Liver (tissue), 9 donors: Measurements from ENCODE around the gene NLGN3. TPM values are rescaled to one million over a fixed set of nuclear protein-coding genes. Genes with fewer than 3 reads are reported as not detected.

Source experiments
- DNase-seq: peaks from one replicate; pipeline ENCODE4 v3.0.0-alpha.2; 2017; ENCODE audit warnings: low spot score
- H3K27ac ChIP-seq, 2 donors: one replicate each; pipeline ENCODE4 v1.7.0; 2013; ENCODE audit warnings: inconsistent platforms in 2 of 2, low read length in 2 of 2, control low read depth in 1 of 2, low read depth in 1 of 2, mild to moderate bottlenecking in 1 of 2
- H3K27me3 ChIP-seq, 4 donors: one replicate each; pipeline versions ENCODE4 v1.6.1 to v1.7.0; 2013; ENCODE audit warnings: low read length in 3 of 4, inconsistent platforms in 1 of 4, mild to moderate bottlenecking in 1 of 4, moderate library complexity in 1 of 4; ENCODE audit not compliant: control insufficient read depth in 4 of 4, insufficient read depth in 4 of 4
- H3K36me3 ChIP-seq, 4 donors: one replicate each; pipeline versions ENCODE4 v1.6.1 to v1.7.0; 2013; ENCODE audit warnings: low read length in 3 of 4, mild to moderate bottlenecking in 3 of 4, low read depth in 1 of 4, moderate library complexity in 1 of 4; ENCODE audit not compliant: control insufficient read depth in 4 of 4, insufficient read depth in 3 of 4
- H3K4me1 ChIP-seq, 4 donors: one replicate each; pipeline versions ENCODE4 v1.6.1 to v1.7.0; 2013; ENCODE audit warnings: low read length in 3 of 4, mild to moderate bottlenecking in 3 of 4, moderate library complexity in 1 of 4; ENCODE audit not compliant: control insufficient read depth in 4 of 4, insufficient read depth in 4 of 4
- H3K4me3 ChIP-seq, 3 donors: one replicate each; pipeline versions ENCODE4 v1.6.1 to v1.7.0; 2013; ENCODE audit warnings: low read length in 3 of 3, control low read depth in 1 of 3, low read depth in 1 of 3, mild to moderate bottlenecking in 1 of 3
- H3K9ac ChIP-seq, 2 donors: one replicate each; pipeline ENCODE4 v1.7.0; 2013; ENCODE audit warnings: low read length in 2 of 2, mild to moderate bottlenecking in 2 of 2, moderate library complexity in 2 of 2, control low read depth in 1 of 2, low read depth in 1 of 2
- H3K9me3 ChIP-seq, 4 donors: one replicate each; pipeline versions ENCODE4 v1.6.1 to v1.7.0; 2013; ENCODE audit warnings: low read length in 3 of 4; ENCODE audit not compliant: control insufficient read depth in 4 of 4
- EGR1 ChIP-seq, 2 donors: IDR thresholded peaks; 2 replicates each; pipeline ENCODE4 v1.6.1; 2016 to 2018; ENCODE audit warnings: antibody characterized with exemption in 2 of 2, low read depth in 2 of 2
- FOXA1 ChIP-seq: IDR thresholded peaks from 2 replicates; pipeline ENCODE4 v1.6.1; 2016; ENCODE audit warnings: antibody characterized with exemption
- HNF4A ChIP-seq, 2 donors: conservative IDR thresholded peaks; 2 replicates each; pipeline ENCODE4 v1.6.1; 2016; ENCODE audit warnings: antibody characterized with exemption in 2 of 2, mild to moderate bottlenecking in 2 of 2
- JUND ChIP-seq, 2 donors: IDR thresholded peaks; 2 replicates each; pipeline ENCODE4 v1.6.1; 2016; ENCODE audit warnings: antibody characterized with exemption in 2 of 2
- NR2F2 ChIP-seq: IDR thresholded peaks from 2 replicates; pipeline ENCODE4 v1.6.1; 2016; ENCODE audit warnings: antibody characterized with exemption
- RXRA ChIP-seq, 2 donors: IDR thresholded peaks; 2 replicates each; pipeline ENCODE4 v1.6.1; 2017 to 2018; ENCODE audit warnings: antibody characterized with exemption in 2 of 2, mild to moderate bottlenecking in 1 of 2
- SP1 ChIP-seq: IDR thresholded peaks from 2 replicates; pipeline ENCODE4 v1.6.1; 2018; ENCODE audit warnings: antibody characterized with exemption, mild to moderate bottlenecking
- TAF1 ChIP-seq: conservative IDR thresholded peaks from 2 replicates; pipeline ENCODE4 v1.6.1; 2016; ENCODE audit warnings: antibody characterized with exemption, mild to moderate bottlenecking
- YY1 ChIP-seq: IDR thresholded peaks from 2 replicates; pipeline ENCODE4 v1.6.1; 2016; ENCODE audit warnings: antibody characterized with exemption, mild to moderate bottlenecking
- WGBS: extraction: QIAGEN DNeasy Blood & Tissue Kit; methylation state at CpG from one replicate; pipeline ENCODE4 v1.1.7; 2013; 5-methylcytosine and 5-hydroxymethylcytosine counted together
- polyA plus RNA-seq, 2 donors: library from polyadenylated mRNA; stranded (reverse) in 1 of 2; unstranded in 1 of 2; fragments of 200-250 nt in 1 of 2; fragments of >200 nt in 1 of 2; fragmentation: Nextera tagmentation in 1 of 2; extraction: Ambion mirVana in 1 of 2; gene quantifications; one replicate each; pipeline versions ENCODE4 v1.2.1 to v1.2.3, GENCODE V29; 2013 to 2015
- total RNA-seq, 2 donors: library from RNA; depleted of rRNA; stranded (reverse); fragments of >200 nt; gene quantifications; one replicate each; pipeline ENCODE4 v1.2.3, GENCODE V29; 2014
- TF ChIP-seq, protein P1 (sequence below): IDR thresholded peaks from 2 replicates; pipeline ENCODE4 v1.6.1; 2016; ENCODE audit warnings: antibody characterized with exemption
- TF ChIP-seq, protein P2 (sequence below): fragments of 150-350 bp; IDR thresholded peaks from 2 replicates; pipeline ENCODE4 v1.5.1; 2017; ENCODE audit warnings: improper control_type of control experiment, low read depth, low read length; ENCODE audit not compliant: missing input control
- TF ChIP-seq, protein P3 (sequence below): IDR thresholded peaks from 2 replicates; pipeline ENCODE4 v1.6.1; 2016; ENCODE audit warnings: antibody characterized with exemption, mild to moderate bottlenecking
- TF ChIP-seq, protein P4 (sequence below): IDR thresholded peaks from 2 replicates; pipeline ENCODE4 v1.6.1; 2016; ENCODE audit warnings: antibody characterized with exemption
- donor health status: healthy.
- donor health status: healthy.
- donor health status: healthy.
- donor health status: healthy.
- donor health status: healthy.

NLGN3 gene
- total and polyA plus RNA-seq, 4 donors = 0.11 to 0.23 (median 0.15) TPM

DNA sequence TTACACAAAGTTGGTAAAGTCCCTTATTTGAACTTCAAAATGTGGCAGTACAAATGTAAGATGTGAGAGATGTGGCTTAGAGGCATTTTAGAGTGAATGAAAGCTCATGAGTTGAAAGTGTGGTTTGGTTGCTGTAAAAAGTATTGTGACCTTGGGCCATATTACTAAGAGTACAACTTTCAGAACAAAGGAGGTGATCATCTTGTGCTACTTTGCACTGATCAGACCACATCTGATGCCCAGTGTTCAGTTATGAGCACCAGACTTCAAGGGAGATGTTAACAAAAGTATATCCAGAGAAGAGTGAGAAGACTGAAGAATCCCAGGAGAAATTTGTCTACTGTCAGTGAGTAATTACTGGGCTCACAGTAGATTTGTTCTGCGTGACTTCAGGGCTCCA is 30.2 kb downstream of the NLGN3 start:
- TF ChIP-seq YY1 (no peak), SP1 (no peak), FOXA1 (no peak), HNF4A (conservative IDR thresholded peaks at IDR 0.05) (no peak), EGR1 (IDR thresholded peaks at IDR 0.05; ENCODE audit: low read depth in 2 of 2) (no peak), TAF1 (no peak), RXRA (IDR thresholded peaks at IDR 0.05) (no peak), NR2F2 (no peak)
- TF ChIP-seq, protein P1, sequence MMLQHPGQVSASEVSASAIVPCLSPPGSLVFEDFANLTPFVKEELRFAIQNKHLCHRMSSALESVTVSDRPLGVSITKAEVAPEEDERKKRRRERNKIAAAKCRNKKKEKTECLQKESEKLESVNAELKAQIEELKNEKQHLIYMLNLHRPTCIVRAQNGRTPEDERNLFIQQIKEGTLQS = no peak
- TF ChIP-seq, protein P2, sequence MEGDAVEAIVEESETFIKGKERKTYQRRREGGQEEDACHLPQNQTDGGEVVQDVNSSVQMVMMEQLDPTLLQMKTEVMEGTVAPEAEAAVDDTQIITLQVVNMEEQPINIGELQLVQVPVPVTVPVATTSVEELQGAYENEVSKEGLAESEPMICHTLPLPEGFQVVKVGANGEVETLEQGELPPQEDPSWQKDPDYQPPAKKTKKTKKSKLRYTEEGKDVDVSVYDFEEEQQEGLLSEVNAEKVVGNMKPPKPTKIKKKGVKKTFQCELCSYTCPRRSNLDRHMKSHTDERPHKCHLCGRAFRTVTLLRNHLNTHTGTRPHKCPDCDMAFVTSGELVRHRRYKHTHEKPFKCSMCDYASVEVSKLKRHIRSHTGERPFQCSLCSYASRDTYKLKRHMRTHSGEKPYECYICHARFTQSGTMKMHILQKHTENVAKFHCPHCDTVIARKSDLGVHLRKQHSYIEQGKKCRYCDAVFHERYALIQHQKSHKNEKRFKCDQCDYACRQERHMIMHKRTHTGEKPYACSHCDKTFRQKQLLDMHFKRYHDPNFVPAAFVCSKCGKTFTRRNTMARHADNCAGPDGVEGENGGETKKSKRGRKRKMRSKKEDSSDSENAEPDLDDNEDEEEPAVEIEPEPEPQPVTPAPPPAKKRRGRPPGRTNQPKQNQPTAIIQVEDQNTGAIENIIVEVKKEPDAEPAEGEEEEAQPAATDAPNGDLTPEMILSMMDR = no peak
- H3K9ac ChIP-seq = no peak overlapping the region
- peaks cover 0 to 2% (median 0%) of the 10 kb centered on the region in 4 donors for H3K27me3 ChIP-seq
- 95% methylated on average over 1 of the region's 1 CpG for WGBS
- no peak for DNase-seq
- no peaks in the 10 kb centered on the region for H3K9me3 ChIP-seq
- H3K4me1 ChIP-seq = peaks cover 0 to 8% (median 3%) of the 10 kb centered on the region in 4 donors
- no peak overlapping the region for H3K27ac ChIP-seq
- no peak overlapping the region for H3K4me3 ChIP-seq
- H3K36me3 ChIP-seq = no peaks in the 10 kb centered on the region

GRCh38 chrX:71175531-71175930 is 30.9 kb downstream of the NLGN3 start:
- 96% methylated on average over 5 of the region's 5 CpGs for WGBS
- Histone ChIP-seq H3K4me1 (peaks cover 0 to 15% (median 8%) of the 10 kb centered on the region in 4 donors), H3K4me3 (no peak overlapping the region), H3K36me3 (no peaks in the 10 kb centered on the region), H3K9me3 (no peaks in the 10 kb centered on the region), H3K9ac (no peak overlapping the region), H3K27ac (no peak overlapping the region), H3K27me3 (peaks cover 0 to 2% (median 0%) of the 10 kb centered on the region in 4 donors)
- no peak for DNase-seq
- TF ChIP-seq HNF4A (conservative IDR thresholded peaks at IDR 0.05) (no peak), JUND (IDR thresholded peaks at IDR 0.05) (no peak), YY1 (no peak)
- TF ChIP-seq, protein P2 = no peak
- TF ChIP-seq, protein P3, sequence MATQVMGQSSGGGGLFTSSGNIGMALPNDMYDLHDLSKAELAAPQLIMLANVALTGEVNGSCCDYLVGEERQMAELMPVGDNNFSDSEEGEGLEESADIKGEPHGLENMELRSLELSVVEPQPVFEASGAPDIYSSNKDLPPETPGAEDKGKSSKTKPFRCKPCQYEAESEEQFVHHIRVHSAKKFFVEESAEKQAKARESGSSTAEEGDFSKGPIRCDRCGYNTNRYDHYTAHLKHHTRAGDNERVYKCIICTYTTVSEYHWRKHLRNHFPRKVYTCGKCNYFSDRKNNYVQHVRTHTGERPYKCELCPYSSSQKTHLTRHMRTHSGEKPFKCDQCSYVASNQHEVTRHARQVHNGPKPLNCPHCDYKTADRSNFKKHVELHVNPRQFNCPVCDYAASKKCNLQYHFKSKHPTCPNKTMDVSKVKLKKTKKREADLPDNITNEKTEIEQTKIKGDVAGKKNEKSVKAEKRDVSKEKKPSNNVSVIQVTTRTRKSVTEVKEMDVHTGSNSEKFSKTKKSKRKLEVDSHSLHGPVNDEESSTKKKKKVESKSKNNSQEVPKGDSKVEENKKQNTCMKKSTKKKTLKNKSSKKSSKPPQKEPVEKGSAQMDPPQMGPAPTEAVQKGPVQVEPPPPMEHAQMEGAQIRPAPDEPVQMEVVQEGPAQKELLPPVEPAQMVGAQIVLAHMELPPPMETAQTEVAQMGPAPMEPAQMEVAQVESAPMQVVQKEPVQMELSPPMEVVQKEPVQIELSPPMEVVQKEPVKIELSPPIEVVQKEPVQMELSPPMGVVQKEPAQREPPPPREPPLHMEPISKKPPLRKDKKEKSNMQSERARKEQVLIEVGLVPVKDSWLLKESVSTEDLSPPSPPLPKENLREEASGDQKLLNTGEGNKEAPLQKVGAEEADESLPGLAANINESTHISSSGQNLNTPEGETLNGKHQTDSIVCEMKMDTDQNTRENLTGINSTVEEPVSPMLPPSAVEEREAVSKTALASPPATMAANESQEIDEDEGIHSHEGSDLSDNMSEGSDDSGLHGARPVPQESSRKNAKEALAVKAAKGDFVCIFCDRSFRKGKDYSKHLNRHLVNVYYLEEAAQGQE = no peak
- TF ChIP-seq, protein P4, sequence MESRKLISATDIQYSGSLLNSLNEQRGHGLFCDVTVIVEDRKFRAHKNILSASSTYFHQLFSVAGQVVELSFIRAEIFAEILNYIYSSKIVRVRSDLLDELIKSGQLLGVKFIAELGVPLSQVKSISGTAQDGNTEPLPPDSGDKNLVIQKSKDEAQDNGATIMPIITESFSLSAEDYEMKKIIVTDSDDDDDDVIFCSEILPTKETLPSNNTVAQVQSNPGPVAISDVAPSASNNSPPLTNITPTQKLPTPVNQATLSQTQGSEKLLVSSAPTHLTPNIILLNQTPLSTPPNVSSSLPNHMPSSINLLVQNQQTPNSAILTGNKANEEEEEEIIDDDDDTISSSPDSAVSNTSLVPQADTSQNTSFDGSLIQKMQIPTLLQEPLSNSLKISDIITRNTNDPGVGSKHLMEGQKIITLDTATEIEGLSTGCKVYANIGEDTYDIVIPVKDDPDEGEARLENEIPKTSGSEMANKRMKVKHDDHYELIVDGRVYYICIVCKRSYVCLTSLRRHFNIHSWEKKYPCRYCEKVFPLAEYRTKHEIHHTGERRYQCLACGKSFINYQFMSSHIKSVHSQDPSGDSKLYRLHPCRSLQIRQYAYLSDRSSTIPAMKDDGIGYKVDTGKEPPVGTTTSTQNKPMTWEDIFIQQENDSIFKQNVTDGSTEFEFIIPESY = no peak
- TF ChIP-seq, protein P1 = no peak
